ENCODE results near the gene ZNF444.

- TF ChIP-seq, protein P1, sequence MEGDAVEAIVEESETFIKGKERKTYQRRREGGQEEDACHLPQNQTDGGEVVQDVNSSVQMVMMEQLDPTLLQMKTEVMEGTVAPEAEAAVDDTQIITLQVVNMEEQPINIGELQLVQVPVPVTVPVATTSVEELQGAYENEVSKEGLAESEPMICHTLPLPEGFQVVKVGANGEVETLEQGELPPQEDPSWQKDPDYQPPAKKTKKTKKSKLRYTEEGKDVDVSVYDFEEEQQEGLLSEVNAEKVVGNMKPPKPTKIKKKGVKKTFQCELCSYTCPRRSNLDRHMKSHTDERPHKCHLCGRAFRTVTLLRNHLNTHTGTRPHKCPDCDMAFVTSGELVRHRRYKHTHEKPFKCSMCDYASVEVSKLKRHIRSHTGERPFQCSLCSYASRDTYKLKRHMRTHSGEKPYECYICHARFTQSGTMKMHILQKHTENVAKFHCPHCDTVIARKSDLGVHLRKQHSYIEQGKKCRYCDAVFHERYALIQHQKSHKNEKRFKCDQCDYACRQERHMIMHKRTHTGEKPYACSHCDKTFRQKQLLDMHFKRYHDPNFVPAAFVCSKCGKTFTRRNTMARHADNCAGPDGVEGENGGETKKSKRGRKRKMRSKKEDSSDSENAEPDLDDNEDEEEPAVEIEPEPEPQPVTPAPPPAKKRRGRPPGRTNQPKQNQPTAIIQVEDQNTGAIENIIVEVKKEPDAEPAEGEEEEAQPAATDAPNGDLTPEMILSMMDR (IDR thresholded peaks at IDR 0.05), result no peak
- no peak for TF ChIP-seq POLR2AphosphoS5 (IDR thresholded peaks at IDR 0.05)
- no peak for TF ChIP-seq POLR2A (IDR thresholded peaks at IDR 0.05; ENCODE audit: low read depth)
- no peak for TF ChIP-seq EP300 (IDR thresholded peaks at IDR 0.05)
Observed at GRCh38 chr19:56103027-56103614, 38.0 kb upstream of the ZNF444 start.

Data from esophagus muscularis mucosa (tissue), 4 donors.